Hematopoietic multipotent progenitor cell treated with erythropoietin and hydrocortisone succinate and interleukin-3 and kit ligand, for 17 days (in vitro differentiated cells): Measurements from ENCODE around the gene FBH1.
"Not testable (repeated sequence)": the region's sequence is repeated elsewhere in the genome, so short reads cannot be mapped to it uniquely, and the experiment has no call there.

Source experiments
- DNase-seq: peaks from one replicate; pipeline ENCODE4 v3.0.0-alpha.2; 2015; ENCODE audit warnings: low spot score

Gene FBH1

GRCh38 chr10:5876181-5876768 lies 13.8 kb upstream of the FBH1 start:
- no peak for DNase-seq

- not testable (repeated sequence) for DNase-seq
Observed at GRCh38 chr10:5877041-5877440, 13.0 kb upstream of the FBH1 start.

GRCh38 chr10:5882961-5883360 lies 7.1 kb upstream of the FBH1 start:
- no peak for DNase-seq

- DNase-seq: no peak
Observed at GRCh38 chr10:5885619-5886018, 4.4 kb upstream of the FBH1 start.

GRCh38 chr10:5887029-5887428 lies 3.0 kb upstream of the FBH1 start:
- no peak for DNase-seq

- DNase-seq: no peak
Observed at GRCh38 chr10:5887641-5888040, 2.4 kb upstream of the FBH1 start.

- DNase-seq: no peak
Observed at GRCh38 chr10:5888351-5888750, 1.7 kb upstream of the FBH1 start.

GRCh38 chr10:5888843-5889623 lies 1.0 kb upstream of the FBH1 start:
- no peak for DNase-seq

GRCh38 chr10:5890452-5890915 lies 441 bp downstream of the FBH1 start:
- peak; percentile 56 for DNase-seq

- DNase-seq: peak; percentile 50
Observed at GRCh38 chr10:5891009-5891408, 966 bp downstream of the FBH1 start.

GRCh38 chr10:5892007-5892406 lies 2.0 kb downstream of the FBH1 start:
- no peak for DNase-seq

- no peak for DNase-seq
Observed at GRCh38 chr10:5893321-5893720, 3.3 kb downstream of the FBH1 start.

- no peak for DNase-seq
Observed at GRCh38 chr10:5894403-5894802, 4.4 kb downstream of the FBH1 start.

GRCh38 chr10:5894873-5895272 lies 4.8 kb downstream of the FBH1 start:
- peak; percentile 85 for DNase-seq

GRCh38 chr10:5895365-5895764 lies 5.3 kb downstream of the FBH1 start:
- peak; percentile 21 for DNase-seq

GRCh38 chr10:5895804-5896203 lies 5.8 kb downstream of the FBH1 start:
- DNase-seq: peak; percentile 34

GRCh38 chr10:5896208-5897052 lies 6.4 kb downstream of the FBH1 start:
- peak; percentile 30 for DNase-seq

- peak; percentile 37 for DNase-seq
Observed at GRCh38 chr10:5897053-5897340, 7.0 kb downstream of the FBH1 start.

- no peak for DNase-seq
Observed at GRCh38 chr10:5897504-5897903, 7.5 kb downstream of the FBH1 start.

- DNase-seq: no peak
Observed at GRCh38 chr10:5898163-5898562, 8.1 kb downstream of the FBH1 start.

GRCh38 chr10:5900247-5900646 lies 10.2 kb downstream of the FBH1 start:
- no peak for DNase-seq

- DNase-seq: no peak
Observed at GRCh38 chr10:5902511-5903274, 12.7 kb downstream of the FBH1 start.
